Left ventricle myocardium inferior (tissue), 1 donor: ENCODE results near the gene ZNF200. TPM values are rescaled to one million over a fixed set of nuclear protein-coding genes. Genes with fewer than 3 reads are reported as not detected.

Experiments
- DNase-seq: peaks from one replicate; pipeline ENCODE4 v3.0.0-alpha.2; 2020
- H3K27ac ChIP-seq: fragments of 200-600 bp; replicated peaks from 2 replicates; pipeline ENCODE4 v1.8.0; 2021
- H3K27me3 ChIP-seq: fragments of 200-600 bp; 2 replicates; pipeline ENCODE4 v1.8.0; 2021; ENCODE audit warnings: low read depth
- H3K36me3 ChIP-seq: fragments of 200-600 bp; 2 replicates; pipeline ENCODE4 v1.8.0; 2021
- H3K4me1 ChIP-seq: fragments of 200-600 bp; 2 replicates; pipeline ENCODE4 v1.8.0; 2021
- H3K4me3 ChIP-seq: fragments of 200-600 bp; 2 replicates; pipeline ENCODE4 v1.8.0; 2021; ENCODE audit warnings: mild to moderate bottlenecking, moderate library complexity
- H3K9me3 ChIP-seq: fragments of 200-600 bp; replicated peaks from 2 replicates; pipeline ENCODE4 v1.8.0; 2021
- CTCF ChIP-seq: fragments of 200-600 bp; IDR thresholded peaks from 2 replicates; pipeline ENCODE4 v1.8.0; 2021; ENCODE audit warnings: antibody characterized with exemption, mild to moderate bottlenecking, borderline replicate concordance
- intact Hi-C: fragments of 100-400 bp; cut with micrococcal nuclease; formaldehyde crosslinking; loops from one replicate; pipeline ENCODE4 v1.11.0; 2022
- total RNA-seq: library from RNA; stranded (reverse); fragmentation: NEBNext Ultra II Directional; extraction: Animal tissue kit (Norgen Biotek cat#: 25700); gene quantifications from one replicate; pipeline ENCODE4 v1.2.1, GENCODE V29; 2021
- donor health status: DM: no; HTN: yes; CAD: no; lungs with severe emphysema.

Gene ZNF200
- total RNA-seq, 1 donor from 2014 or later = 5.8 TPM

- peaks cover 58% of the 10 kb centered on the region for H3K27me3 ChIP-seq
- H3K4me1 ChIP-seq = no peaks in the 10 kb centered on the region
- no peak for TF ChIP-seq CTCF
- no peak for DNase-seq
- no peaks in the 10 kb centered on the region for H3K9me3 ChIP-seq
- H3K4me3 ChIP-seq = no peak overlapping the region
- H3K27ac ChIP-seq = no peak overlapping the region
- no peaks in the 10 kb centered on the region for H3K36me3 ChIP-seq
- intact Hi-C loops = no loop called here
Measured at GRCh38 chr16:3248596-3248995, 13.6 kb upstream of the ZNF200 start.

GRCh38 chr16:3246876-3247275, 11.9 kb upstream of the ZNF200 start:
- Histone ChIP-seq H3K36me3 (no peaks in the 10 kb centered on the region), H3K4me1 (no peaks in the 10 kb centered on the region), H3K27me3 (peaks cover 53% of the 10 kb centered on the region), H3K4me3 (no peak overlapping the region), H3K27ac (no peak overlapping the region), H3K9me3 (no peaks in the 10 kb centered on the region)
- DNase-seq = no peak
- intact Hi-C loops = no loop called here
- no peak for TF ChIP-seq CTCF

- Histone ChIP-seq H3K27me3 (peaks cover 47% of the 10 kb centered on the region), H3K4me3 (no peak overlapping the region), H3K4me1 (no peaks in the 10 kb centered on the region), H3K9me3 (no peaks in the 10 kb centered on the region), H3K36me3 (no peaks in the 10 kb centered on the region), H3K27ac (no peak overlapping the region)
- DNase-seq = no peak
- TF ChIP-seq CTCF = no peak
- intact Hi-C loops = no loop called here
Measured at GRCh38 chr16:3246002-3246401, 11.0 kb upstream of the ZNF200 start.

GRCh38 chr16:3243882-3244281, 8.9 kb upstream of the ZNF200 start:
- TF ChIP-seq CTCF = no peak
- Histone ChIP-seq H3K9me3 (no peaks in the 10 kb centered on the region), H3K4me1 (no peaks in the 10 kb centered on the region), H3K27me3 (peaks cover 39% of the 10 kb centered on the region), H3K4me3 (no peak overlapping the region), H3K36me3 (no peaks in the 10 kb centered on the region), H3K27ac (no peak overlapping the region)
- no peak for DNase-seq
- intact Hi-C loops = no loop called here

GRCh38 chr16:3242709-3243108, 7.8 kb upstream of the ZNF200 start:
- intact Hi-C loops = no loop called here
- no peaks in the 10 kb centered on the region for H3K4me1 ChIP-seq
- H3K27me3 ChIP-seq = peaks cover 32% of the 10 kb centered on the region
- no peak overlapping the region for H3K4me3 ChIP-seq
- no peak for DNase-seq
- H3K9me3 ChIP-seq = no peaks in the 10 kb centered on the region
- no peaks in the 10 kb centered on the region for H3K36me3 ChIP-seq
- H3K27ac ChIP-seq = no peak overlapping the region
- TF ChIP-seq CTCF = no peak

GRCh38 chr16:3241761-3242160, 6.8 kb upstream of the ZNF200 start:
- no peak overlapping the region for H3K4me3 ChIP-seq
- no peak for TF ChIP-seq CTCF
- no peaks in the 10 kb centered on the region for H3K4me1 ChIP-seq
- intact Hi-C loops = no loop called here
- H3K36me3 ChIP-seq = no peaks in the 10 kb centered on the region
- DNase-seq = no peak
- H3K9me3 ChIP-seq = no peaks in the 10 kb centered on the region
- H3K27me3 ChIP-seq = peaks cover 25% of the 10 kb centered on the region
- no peak overlapping the region for H3K27ac ChIP-seq
